ENCODE results near the gene ZNF598. TPM values are rescaled to one million over a fixed set of nuclear protein-coding genes. Genes with fewer than 3 reads are reported as not detected.
"Not testable (repeated sequence)": the region's sequence is repeated elsewhere in the genome, so short reads cannot be mapped to it uniquely, and the experiment has no call there.

The ZNF598 gene
- total RNA-seq, 1 experiment from 2014 or later: 70.9 TPM

GRCh38 chr16:1963806-1964505 lies 45.7 kb downstream of the ZNF598 start:
- peak overlapping the region; percentile 100 for H3K4me2 ChIP-seq (ENCODE audit: insufficient read depth, insufficient read length, low read length)
- no peaks in the 10 kb centered on the region for H3K79me1 ChIP-seq (ENCODE audit: insufficient read depth, low read depth, low read length, poor library complexity, severe bottlenecking)
- H2BK5ac ChIP-seq (ENCODE audit: insufficient read length, low read length): no peak overlapping the region
- no peak overlapping the region for H2BK120ac ChIP-seq (ENCODE audit: low read depth, low read length, poor library complexity, severe bottlenecking)
- no peaks in the 10 kb centered on the region for H3K9me3 ChIP-seq (ENCODE audit: control insufficient read depth, low read depth, low read length)
- peaks cover 8% of the 10 kb centered on the region for H3K27me3 Mint-ChIP-seq (ENCODE audit: low read depth)
- H3K23ac ChIP-seq (ENCODE audit: insufficient read length, low read depth, low read length): peak overlapping the region; percentile 42
- DNase-seq: no peak
- H3K23me2 ChIP-seq (ENCODE audit: insufficient read length, low read depth, low read length, poor library complexity, severe bottlenecking): peaks cover 22% of the 10 kb centered on the region
- no peak overlapping the region for H3K4ac ChIP-seq (ENCODE audit: low read depth, low read length)
- H3K56ac ChIP-seq (ENCODE audit: insufficient read length, low read depth, low read length): peak overlapping the region; percentile 84
- no CpG with 5 or more reads among the region's 44 CpGs for WGBS (ENCODE audit: extremely low coverage, insufficient read length, low lambda C conversion rate)
- no peaks in the 10 kb centered on the region for H3K4me1 ChIP-seq (ENCODE audit: insufficient read depth, low read length)
- H3K27ac Mint-ChIP-seq: peak overlapping the region; percentile 72 to 97 (median 94)
- no peaks in the 10 kb centered on the region for H3K27me3 ChIP-seq (ENCODE audit: insufficient read depth, low read length)
- H3K27ac ChIP-seq (ENCODE audit: insufficient read length, low read depth, low read length): peak overlapping the region; percentile 59
- no peak overlapping the region for H2BK15ac ChIP-seq (ENCODE audit: low read depth, low read length)
- peak overlapping the region; percentile 95 for H3K14ac ChIP-seq (ENCODE audit: insufficient read depth, low read length)
- H3K4me1 Mint-ChIP-seq: peaks cover 29 to 47% of the 10 kb centered on the region in 2 experiments
- H2BK20ac ChIP-seq (ENCODE audit: low read depth, low read length, poor library complexity, severe bottlenecking): no peak overlapping the region
- H3K9me3 Mint-ChIP-seq: peaks cover 0 to 3% of the 10 kb centered on the region in 2 experiments; a peak in 2 of 5 replicates
- H2BK12ac ChIP-seq (ENCODE audit: insufficient read length, low read depth, low read length): no peak overlapping the region
- H3K36me3 Mint-ChIP-seq (ENCODE audit: insufficient read depth in 1 of 3, low read depth in 3 of 3): peaks cover 27 to 39% (median 33%) of the 10 kb centered on the region in 3 experiments
- H3K4me3 Mint-ChIP-seq: peak overlapping the region; percentile 95 to 97
- peaks cover 18% of the 10 kb centered on the region for H3K79me2 ChIP-seq (ENCODE audit: insufficient read depth, low read length)
- peak overlapping the region; percentile 17 for H4K8ac ChIP-seq (replicated peaks; ENCODE audit: insufficient read length, low read depth, low read length)
- H4K91ac ChIP-seq (ENCODE audit: insufficient read length, low read depth, low read length): no peak overlapping the region
- peak overlapping the region; percentile 100 for H3K9ac ChIP-seq (ENCODE audit: extremely low read depth, insufficient read length, low read length)
- no peak overlapping the region for H2AK5ac ChIP-seq (ENCODE audit: insufficient read length, low read length)
- no peak for TF ChIP-seq CTCF (conservative IDR thresholded peaks at IDR 0.05)
- H2AFZ ChIP-seq (ENCODE audit: low read length): no peak overlapping the region
- peak overlapping the region; percentile 41 for H3K18ac ChIP-seq (ENCODE audit: insufficient read length, low read depth, low read length)
- H4K5ac ChIP-seq (ENCODE audit: insufficient read length, low read depth, low read length): no peak overlapping the region
- H3T11ph ChIP-seq (ENCODE audit: low read length): no peak overlapping the region
- H4K20me1 ChIP-seq (ENCODE audit: control insufficient read depth, insufficient read depth, insufficient read length): no peaks in the 10 kb centered on the region

GRCh38 chr16:1962161-1963153 lies 47.2 kb downstream of the ZNF598 start:
- not testable (repeated sequence) for H3T11ph ChIP-seq (ENCODE audit: low read length); DNase-seq; H4K8ac ChIP-seq (replicated peaks; ENCODE audit: insufficient read length, low read depth, low read length); H3K56ac ChIP-seq (ENCODE audit: insufficient read length, low read depth, low read length); H3K18ac ChIP-seq (ENCODE audit: insufficient read length, low read depth, low read length); H2BK5ac ChIP-seq (ENCODE audit: insufficient read length, low read length); H3K27me3 ChIP-seq (ENCODE audit: insufficient read depth, low read length); H4K20me1 ChIP-seq (ENCODE audit: control insufficient read depth, insufficient read depth, insufficient read length); H4K91ac ChIP-seq (ENCODE audit: insufficient read length, low read depth, low read length); H2BK15ac ChIP-seq (ENCODE audit: low read depth, low read length); H3K79me1 ChIP-seq (ENCODE audit: insufficient read depth, low read depth, low read length, poor library complexity, severe bottlenecking); H4K5ac ChIP-seq (ENCODE audit: insufficient read length, low read depth, low read length); H3K4ac ChIP-seq (ENCODE audit: low read depth, low read length); H2AFZ ChIP-seq (ENCODE audit: low read length); H2AK5ac ChIP-seq (ENCODE audit: insufficient read length, low read length); H2BK20ac ChIP-seq (ENCODE audit: low read depth, low read length, poor library complexity, severe bottlenecking); H3K27ac ChIP-seq (ENCODE audit: insufficient read length, low read depth, low read length); H3K9me3 ChIP-seq (ENCODE audit: control insufficient read depth, low read depth, low read length); H2BK12ac ChIP-seq (ENCODE audit: insufficient read length, low read depth, low read length); H3K14ac ChIP-seq (ENCODE audit: insufficient read depth, low read length); H3K9me3 Mint-ChIP-seq; H3K23ac ChIP-seq (ENCODE audit: insufficient read length, low read depth, low read length); H2BK120ac ChIP-seq (ENCODE audit: low read depth, low read length, poor library complexity, severe bottlenecking); H3K4me1 ChIP-seq (ENCODE audit: insufficient read depth, low read length)
- peak overlapping the region; percentile 100 for H3K9ac ChIP-seq (ENCODE audit: extremely low read depth, insufficient read length, low read length)
- no CpG with 5 or more reads among the region's 37 CpGs for WGBS (ENCODE audit: extremely low coverage, insufficient read length, low lambda C conversion rate)
- H3K27me3 Mint-ChIP-seq (ENCODE audit: low read depth): peaks cover 11% of the 10 kb centered on the region
- H3K23me2 ChIP-seq (ENCODE audit: insufficient read length, low read depth, low read length, poor library complexity, severe bottlenecking): peaks cover 23% of the 10 kb centered on the region
- H3K4me1 Mint-ChIP-seq: peaks cover 29 to 47% of the 10 kb centered on the region in 2 experiments
- H3K4me2 ChIP-seq (ENCODE audit: insufficient read depth, insufficient read length, low read length): peak overlapping the region; percentile 100
- H3K36me3 Mint-ChIP-seq (ENCODE audit: insufficient read depth in 1 of 3, low read depth in 3 of 3): peaks cover 27 to 39% (median 33%) of the 10 kb centered on the region in 3 experiments
- H3K79me2 ChIP-seq (ENCODE audit: insufficient read depth, low read length): peaks cover 18% of the 10 kb centered on the region
- peak overlapping the region; percentile 95 to 97 for H3K4me3 Mint-ChIP-seq
- H3K27ac Mint-ChIP-seq: peak overlapping the region; percentile 72 to 97 (median 94); a peak in 6 of 7 replicates
